ENCODE measurements around the gene KCNK13.

- TF ChIP-seq CTCF (optimal IDR thresholded peaks at IDR 0.05 in 1 of 3, IDR thresholded peaks at IDR 0.05 in 1 of 3, conservative IDR thresholded peaks at IDR 0.05 in 1 of 3; ENCODE audit: extremely low read depth in 1 of 3, insufficient read depth in 2 of 3, low read length in 3 of 3) (peak; percentile 29 to 36 (median 34)), EZH2 (IDR thresholded peaks at IDR 0.05; ENCODE audit: low read length) (no peak)
Measured at GRCh38 chr14:90109858-90110257, 48.1 kb downstream of the KCNK13 start.
